Measurements from ENCODE around the gene MAMLD1.

MAMLD1 gene

GRCh38 chrX:150543230-150544155 lies 180.4 kb downstream of the MAMLD1 start:
- no peak for DNase-seq

GRCh38 chrX:150544222-150544787 lies 181.2 kb downstream of the MAMLD1 start:
- DNase-seq: peak; percentile 6

GRCh38 chrX:150544835-150545770 lies 182.0 kb downstream of the MAMLD1 start:
- no peak for DNase-seq

DNA sequence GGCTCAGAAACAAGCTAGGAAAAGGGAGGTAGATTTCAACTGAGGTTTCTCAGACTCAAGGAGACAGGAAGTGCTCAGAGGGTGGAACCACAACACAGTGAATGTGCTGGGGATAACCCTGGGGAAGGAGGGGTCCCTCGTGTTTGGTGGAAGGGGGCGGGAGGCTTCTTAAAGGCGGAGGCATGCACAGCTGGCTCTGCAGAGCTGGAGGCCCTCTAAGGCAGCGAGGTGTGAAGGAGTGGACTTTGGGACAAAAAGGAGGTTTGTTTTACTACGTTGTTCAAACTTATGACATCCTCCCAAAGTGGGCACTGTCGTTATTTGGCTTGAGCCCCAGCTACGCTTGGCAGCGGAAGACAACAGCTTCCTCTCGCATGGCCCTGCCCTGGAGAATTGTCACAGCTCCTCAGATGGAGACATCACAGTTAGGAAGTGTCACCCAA lies 183.6 kb downstream of the MAMLD1 start:
- peak; percentile 29 for DNase-seq

- peak; percentile 35 for DNase-seq
These were observed 184.4 kb downstream of the MAMLD1 start for GRCh38 chrX:150547375-150548115.

DNA sequence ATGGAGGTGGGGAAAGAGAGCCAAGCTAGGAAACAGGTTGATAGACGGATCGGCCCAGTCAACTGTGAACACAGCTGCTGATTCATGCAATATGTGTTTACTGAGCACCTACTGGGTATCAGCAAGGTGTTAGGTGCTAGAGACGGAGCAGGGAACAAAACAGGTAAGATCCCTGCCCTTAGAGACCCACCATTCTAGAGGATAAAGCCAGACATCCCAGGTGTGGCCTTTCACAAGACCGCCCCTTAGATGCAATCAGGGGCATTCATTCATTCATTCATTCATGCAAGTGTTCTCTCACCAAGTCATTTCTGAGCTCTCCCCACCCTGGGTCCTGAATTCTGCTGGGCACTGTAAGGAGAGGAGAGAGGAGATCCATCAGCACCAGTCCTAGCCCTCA lies 185.1 kb downstream of the MAMLD1 start:
- DNase-seq: no peak

- peak; percentile 19 for DNase-seq
These were observed 185.6 kb downstream of the MAMLD1 start for GRCh38 chrX:150548684-150549083.

DNA sequence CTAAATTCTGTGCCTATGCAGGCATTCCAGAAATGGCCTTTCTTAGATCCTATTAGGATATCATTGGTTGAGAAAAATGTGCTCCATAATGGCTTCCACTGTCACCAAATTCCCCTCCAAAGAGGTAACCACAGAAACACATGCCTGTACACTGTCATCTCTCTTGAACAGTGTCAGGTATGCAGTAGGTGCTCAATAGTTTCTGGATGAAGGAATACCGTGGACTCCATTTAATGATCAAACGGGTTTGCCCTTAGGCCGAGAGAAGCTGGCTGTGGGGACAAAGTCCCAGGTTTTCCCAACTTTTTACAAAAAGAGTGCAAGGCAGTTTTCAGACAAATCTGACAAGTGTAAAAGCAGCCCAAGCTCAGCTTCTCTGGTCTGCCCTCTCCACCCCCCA lies 188.8 kb downstream of the MAMLD1 start:
- DNase-seq: no peak

DNA sequence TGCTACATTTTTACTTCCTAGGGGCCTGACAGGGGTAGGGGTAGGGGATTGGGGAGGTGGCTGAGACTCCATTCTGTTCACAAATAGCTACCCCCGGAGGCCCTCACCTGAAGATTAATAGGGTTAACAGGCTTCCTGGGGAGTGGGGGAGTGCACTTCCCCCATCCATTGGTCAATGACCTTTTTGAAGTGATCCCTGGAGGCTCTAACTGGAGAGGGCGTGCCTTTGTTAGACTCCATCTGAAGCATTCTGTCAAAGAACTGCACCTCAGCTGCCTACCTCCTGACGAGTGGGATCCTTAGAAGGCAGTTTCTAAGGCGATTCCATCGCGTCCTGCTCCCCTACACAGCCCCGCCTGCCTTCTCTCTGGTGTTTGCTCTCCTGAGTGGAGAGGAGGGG lies 195.3 kb downstream of the MAMLD1 start:
- no peak for DNase-seq

All from stimulated activated CD4-positive, alpha-beta T cell treated with anti-CD3 and anti-CD28 coated beads, Interleukin-15, amount 100 ng/mL, for 24 hours (primary cell).